Lung (tissue), 12 donors: Measurements from ENCODE around the gene KIF26A. TPM values are rescaled to one million over a fixed set of nuclear protein-coding genes. Genes with fewer than 3 reads are reported as not detected.

Experiments
- ATAC-seq: fragments of 200-7000 bp; cut with Tn5 transposase; one replicate; pipeline ENCODE4 v1.9.1; 2020; ENCODE audit warnings: moderate number of reproducible peaks; ENCODE audit not compliant: insufficient read depth, low FRiP score
- DNase-seq, 3 donors: peaks; one replicate each; pipeline ENCODE4 v3.0.0-alpha.2; 2013 to 2017
- H3K27ac ChIP-seq, 2 donors: one replicate each; pipeline ENCODE4 v1.5.1; 2013; ENCODE audit warnings: mild to moderate bottlenecking in 2 of 2, moderate library complexity in 2 of 2, control low read depth in 1 of 2, inconsistent platforms in 1 of 2, low read depth in 1 of 2, low read length in 1 of 2
- H3K27me3 ChIP-seq, 3 donors: one replicate each; pipeline ENCODE4 v1.5.1; 2013; ENCODE audit warnings: low read length in 2 of 3; ENCODE audit not compliant: control insufficient read depth in 3 of 3, insufficient read depth in 3 of 3
- H3K36me3 ChIP-seq, 4 donors: one replicate each; pipeline ENCODE4 v1.5.1; 2013; ENCODE audit warnings: low read length in 4 of 4, mild to moderate bottlenecking in 1 of 4, moderate library complexity in 1 of 4; ENCODE audit not compliant: control insufficient read depth in 4 of 4, insufficient read depth in 4 of 4
- H3K4me1 ChIP-seq, 5 donors: one replicate each; pipeline ENCODE4 v1.5.1; 2013; ENCODE audit warnings: low read length in 5 of 5, mild to moderate bottlenecking in 2 of 5, moderate library complexity in 1 of 5; ENCODE audit not compliant: control insufficient read depth in 5 of 5, insufficient read depth in 5 of 5
- H3K4me3 ChIP-seq: one replicate; pipeline ENCODE4 v1.5.1; 2013; ENCODE audit warnings: mild to moderate bottlenecking, control low read depth, moderate library complexity
- H3K9ac ChIP-seq, 2 donors: one replicate each; pipeline ENCODE4 v1.5.1; 2013; ENCODE audit warnings: low read length in 2 of 2, control low read depth in 1 of 2; ENCODE audit not compliant: insufficient read depth in 1 of 2
- H3K9me3 ChIP-seq, 4 donors: one replicate each; pipeline ENCODE4 v1.5.1; 2013; ENCODE audit warnings: low read length in 3 of 4, mild to moderate bottlenecking in 1 of 4, moderate library complexity in 1 of 4; ENCODE audit not compliant: control insufficient read depth in 4 of 4, insufficient read depth in 3 of 4
- CTCF ChIP-seq: IDR thresholded peaks from 2 replicates; pipeline ENCODE4 v1.5.1; 2012; ENCODE audit warnings: mild to moderate bottlenecking; ENCODE audit errors: control extremely low read depth, extremely low read depth
- WGBS, 2 donors: extraction: QIAGEN DNeasy Blood & Tissue Kit; methylation state at CpG; one replicate each; pipeline ENCODE4 v1.1.7; 2013; 5-methylcytosine and 5-hydroxymethylcytosine counted together
- polyA plus RNA-seq, 2 donors: library from polyadenylated mRNA; stranded (reverse); fragments of 200-250 nt; gene quantifications; one replicate each; pipeline ENCODE4 v1.2.1, GENCODE V29; 2013
- total RNA-seq, 2 donors: library from RNA; depleted of rRNA in 1 of 2; stranded (reverse); fragments of >200 nt in 1 of 2; gene quantifications; one replicate each; pipeline ENCODE4 v1.2.1, GENCODE V29; 2014 to 2021
- donor health status: control.
- donor health status: control.
- donor health status: Bipolar disorder and iron deficiency.
- donor health status: healthy.
- donor health status: DM: yes; HTN: yes; CAD: no.

KIF26A gene
- total and polyA plus RNA-seq, 4 donors: 2.4 to 11.4 (median 4.5) TPM

GRCh38 chr14:104096318-104096717, 42.1 kb upstream of the KIF26A start:
- WGBS, 2 donors: 87 to 89% methylated on average over 13 to 14 of the region's 14 CpGs
- Histone ChIP-seq H3K27me3 (no peaks in the 10 kb centered on the region), H3K9ac (no peak overlapping the region), H3K4me1 (peaks cover 0 to 4% (median 0%) of the 10 kb centered on the region in 5 donors), H3K9me3 (no peaks in the 10 kb centered on the region), H3K4me3 (no peak overlapping the region), H3K27ac (no peak overlapping the region), H3K36me3 (no peaks in the 10 kb centered on the region)
- DNase-seq: no peak
- no peak for ATAC-seq
- TF ChIP-seq CTCF: no peak

- Histone ChIP-seq H3K4me3 (no peak overlapping the region), H3K36me3 (no peaks in the 10 kb centered on the region), H3K9ac (no peak overlapping the region), H3K4me1 (peaks cover 0 to 6% (median 0%) of the 10 kb centered on the region in 5 donors), H3K9me3 (no peaks in the 10 kb centered on the region), H3K27ac (no peak overlapping the region), H3K27me3 (no peaks in the 10 kb centered on the region)
- 81 to 83% methylated on average over 25 of the region's 25 CpGs for WGBS, 2 donors
- DNase-seq (no peak), ATAC-seq (no peak)
- no peak for TF ChIP-seq CTCF
These were observed 41.4 kb upstream of the KIF26A start for GRCh38 chr14:104096751-104097700.

GRCh38 chr14:104098272-104099095, 39.9 kb upstream of the KIF26A start:
- no peak for TF ChIP-seq CTCF
- peak in 1 of 3 donors; percentile 9 for DNase-seq
- 86 to 92% methylated on average over 25 of the region's 25 CpGs for WGBS, 2 donors

More at GRCh38 chr14:104098272-104099095, 39.9 kb upstream of the KIF26A start:
- Histone ChIP-seq H3K4me3 (no peak overlapping the region), H3K27ac (no peak overlapping the region), H3K27me3 (no peaks in the 10 kb centered on the region), H3K9me3 (peaks cover 0 to 2% (median 0%) of the 10 kb centered on the region in 4 donors), H3K36me3 (no peaks in the 10 kb centered on the region), H3K4me1 (peaks cover 0 to 8% (median under 1%) of the 10 kb centered on the region in 5 donors), H3K9ac (no peak overlapping the region)
- no peak for ATAC-seq
